ENCODE results near the gene PLEKHM2.
"Not testable (repeated sequence)": the region's sequence is repeated elsewhere in the genome, so short reads cannot be mapped to it uniquely, and the experiment has no call there.

The PLEKHM2 gene, protein sequence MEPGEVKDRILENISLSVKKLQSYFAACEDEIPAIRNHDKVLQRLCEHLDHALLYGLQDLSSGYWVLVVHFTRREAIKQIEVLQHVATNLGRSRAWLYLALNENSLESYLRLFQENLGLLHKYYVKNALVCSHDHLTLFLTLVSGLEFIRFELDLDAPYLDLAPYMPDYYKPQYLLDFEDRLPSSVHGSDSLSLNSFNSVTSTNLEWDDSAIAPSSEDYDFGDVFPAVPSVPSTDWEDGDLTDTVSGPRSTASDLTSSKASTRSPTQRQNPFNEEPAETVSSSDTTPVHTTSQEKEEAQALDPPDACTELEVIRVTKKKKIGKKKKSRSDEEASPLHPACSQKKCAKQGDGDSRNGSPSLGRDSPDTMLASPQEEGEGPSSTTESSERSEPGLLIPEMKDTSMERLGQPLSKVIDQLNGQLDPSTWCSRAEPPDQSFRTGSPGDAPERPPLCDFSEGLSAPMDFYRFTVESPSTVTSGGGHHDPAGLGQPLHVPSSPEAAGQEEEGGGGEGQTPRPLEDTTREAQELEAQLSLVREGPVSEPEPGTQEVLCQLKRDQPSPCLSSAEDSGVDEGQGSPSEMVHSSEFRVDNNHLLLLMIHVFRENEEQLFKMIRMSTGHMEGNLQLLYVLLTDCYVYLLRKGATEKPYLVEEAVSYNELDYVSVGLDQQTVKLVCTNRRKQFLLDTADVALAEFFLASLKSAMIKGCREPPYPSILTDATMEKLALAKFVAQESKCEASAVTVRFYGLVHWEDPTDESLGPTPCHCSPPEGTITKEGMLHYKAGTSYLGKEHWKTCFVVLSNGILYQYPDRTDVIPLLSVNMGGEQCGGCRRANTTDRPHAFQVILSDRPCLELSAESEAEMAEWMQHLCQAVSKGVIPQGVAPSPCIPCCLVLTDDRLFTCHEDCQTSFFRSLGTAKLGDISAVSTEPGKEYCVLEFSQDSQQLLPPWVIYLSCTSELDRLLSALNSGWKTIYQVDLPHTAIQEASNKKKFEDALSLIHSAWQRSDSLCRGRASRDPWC

DNA sequence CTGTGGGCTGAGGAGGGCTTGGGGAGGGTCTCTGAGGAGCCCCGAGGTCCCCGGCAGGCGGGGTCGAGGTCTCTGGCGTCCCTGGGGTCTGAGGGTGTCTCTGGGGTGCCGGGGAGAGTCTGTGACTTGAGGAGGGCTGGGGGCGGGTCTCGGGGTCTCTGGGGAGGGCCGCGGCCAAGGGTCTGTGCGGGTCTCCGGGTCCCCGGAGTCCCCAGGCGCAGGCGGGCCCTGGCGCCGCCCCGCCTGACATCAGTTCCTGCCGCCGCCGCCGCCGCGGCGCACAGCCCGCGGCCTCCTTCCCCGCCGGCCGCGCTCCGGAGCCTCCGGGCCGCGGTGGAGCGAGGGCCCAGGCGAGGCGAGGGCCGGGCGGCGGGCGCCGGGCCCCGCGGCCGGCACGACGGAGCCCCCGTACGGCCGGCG, at the start of gene PLEKHM2:
TSS of gene PLEKHM2 (plus strand) at position 279 of the 420 bp plus-strand sequence. CDS start 239 bp downstream, outside the sequence.
- DNase-seq, result no peak

DNA sequence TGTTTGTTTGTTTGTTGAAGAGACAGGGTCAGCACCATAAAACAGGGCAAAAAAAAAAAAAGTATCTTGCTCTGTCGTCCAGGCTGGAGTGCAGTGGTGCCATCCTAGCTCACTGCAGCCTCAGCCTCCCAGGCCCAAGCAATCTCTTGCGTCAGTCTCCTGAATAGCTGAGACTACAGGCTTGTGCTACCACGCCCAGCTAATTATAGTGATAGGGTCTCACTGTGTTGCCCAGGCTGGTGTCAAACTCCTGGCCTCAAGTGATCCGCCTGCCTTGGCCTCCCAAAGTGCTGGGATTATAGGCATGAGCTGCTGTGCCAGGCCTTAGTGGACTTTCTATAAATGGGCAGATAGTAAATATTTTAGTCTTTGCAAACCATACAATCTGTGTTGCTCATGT, 47.7 kb upstream of the PLEKHM2 start:
- DNase-seq, result no peak

DNA sequence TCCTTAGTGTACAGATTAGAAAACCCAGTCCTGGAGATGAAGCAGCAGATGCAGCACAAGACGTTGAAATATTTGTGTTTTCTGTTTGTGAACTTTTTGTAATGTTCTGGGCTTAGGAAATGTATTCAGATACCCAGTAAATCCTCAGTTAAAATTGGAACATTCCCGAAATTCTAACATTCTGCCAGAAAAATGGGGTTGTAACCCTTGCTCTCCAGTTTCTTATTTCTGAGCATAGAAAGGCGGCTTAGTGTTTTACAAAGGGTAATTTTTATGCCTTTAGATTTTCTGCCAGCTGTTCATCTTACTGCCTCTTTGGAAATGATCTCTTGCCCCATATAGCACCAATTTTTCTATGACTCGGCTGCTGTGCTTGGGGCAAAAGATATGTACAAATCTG, 46.3 kb upstream of the PLEKHM2 start:
- DNase-seq, result no peak

DNA sequence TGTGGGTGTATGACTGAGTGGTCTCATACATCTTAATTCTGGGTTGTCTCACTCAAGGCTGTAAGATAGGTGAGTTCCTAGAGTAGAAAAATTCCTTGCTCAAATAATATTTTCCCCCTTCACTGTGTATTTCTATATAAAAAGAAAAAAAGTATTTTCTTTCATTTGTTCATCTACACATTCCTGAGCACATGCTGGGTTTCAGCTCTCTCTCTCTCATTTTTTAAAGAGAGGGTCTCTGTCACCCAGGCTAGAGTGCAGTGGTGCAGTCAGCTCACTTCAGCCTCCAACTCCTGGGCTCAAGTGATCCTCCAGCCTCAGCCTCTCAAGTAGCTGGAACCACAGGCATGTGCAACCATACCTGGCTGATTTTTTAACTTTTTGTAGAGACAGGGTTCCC, 44.9 kb upstream of the PLEKHM2 start:
- no peak for DNase-seq

DNA sequence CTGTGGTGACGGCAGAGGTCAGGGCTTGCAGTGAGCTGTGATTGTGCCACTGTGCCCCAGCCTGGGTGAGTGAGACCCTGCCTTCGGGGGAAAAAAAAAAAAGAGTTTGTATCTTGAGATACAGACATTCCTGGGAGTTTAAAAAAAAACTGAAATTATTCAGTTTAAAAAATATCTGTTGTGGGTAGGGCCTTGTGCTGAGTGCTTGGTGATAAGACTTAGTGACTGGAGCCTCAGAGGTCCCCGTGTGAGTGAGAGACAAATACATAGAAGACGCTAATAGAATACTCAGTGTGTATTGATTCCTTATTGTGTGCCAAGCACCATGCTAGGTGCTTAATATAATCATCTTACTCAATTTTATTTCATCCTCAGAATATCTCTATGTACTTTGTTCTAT, 44.2 kb upstream of the PLEKHM2 start:
- DNase-seq, result no peak

DNA sequence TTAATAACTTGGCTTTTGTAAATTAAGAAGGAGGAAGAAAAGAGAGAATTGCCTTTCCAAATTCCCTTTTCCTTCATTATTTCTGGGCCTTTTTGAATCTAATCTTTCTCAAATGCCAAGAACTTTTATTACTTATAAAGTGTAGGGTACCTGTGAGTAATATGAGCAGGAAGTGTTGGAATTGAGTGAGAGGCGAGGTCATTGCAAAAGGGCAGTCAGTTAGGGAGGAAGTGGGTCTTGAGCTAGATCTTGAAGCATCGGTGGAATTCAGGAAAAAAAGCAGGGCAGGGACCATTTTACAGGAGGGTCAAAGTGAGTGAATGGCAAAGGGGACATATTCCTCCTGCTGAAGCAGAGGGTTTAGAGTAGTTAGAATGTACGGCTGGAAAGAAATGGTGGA, 43.5 kb upstream of the PLEKHM2 start:
- DNase-seq, result no peak

DNA sequence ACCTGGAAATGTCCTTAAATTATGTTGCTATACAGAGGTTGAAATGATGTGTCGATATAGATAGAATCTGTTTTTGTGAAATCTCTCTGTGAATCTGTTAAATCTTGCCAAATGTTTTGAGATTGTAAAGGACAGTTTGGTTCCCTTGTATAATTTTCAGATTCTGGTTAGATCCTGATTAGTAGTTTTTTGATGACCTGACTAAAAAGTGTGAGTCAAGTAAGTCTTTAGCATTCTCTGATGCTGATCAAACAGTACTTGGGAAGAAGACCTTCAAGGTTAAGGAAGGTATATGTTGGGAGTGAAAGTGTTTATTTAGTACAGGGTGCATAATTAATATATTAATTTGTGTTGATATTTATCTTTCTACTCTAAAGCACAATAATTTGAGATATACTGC, 34.2 kb upstream of the PLEKHM2 start:
- DNase-seq, result no peak

DNA sequence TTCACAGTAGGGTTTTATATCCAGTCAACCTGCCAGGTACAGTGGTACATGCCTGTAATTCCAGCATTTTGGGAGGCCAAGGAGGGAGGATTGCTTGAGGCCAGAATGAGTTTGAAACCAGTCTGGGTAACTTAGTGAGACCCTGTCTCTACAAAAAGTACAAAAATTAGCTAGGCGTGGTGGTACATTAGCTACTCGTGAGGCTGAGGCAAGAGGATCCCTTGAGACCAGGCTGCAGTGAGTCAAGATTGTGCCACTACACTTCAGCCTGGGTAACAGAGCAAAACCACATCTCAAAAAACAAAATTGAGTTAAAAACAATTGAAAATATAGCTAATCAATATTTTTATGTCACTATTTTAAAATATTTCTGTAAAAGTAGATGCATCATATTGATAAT, 33.7 kb upstream of the PLEKHM2 start:
- DNase-seq, result no peak

DNA sequence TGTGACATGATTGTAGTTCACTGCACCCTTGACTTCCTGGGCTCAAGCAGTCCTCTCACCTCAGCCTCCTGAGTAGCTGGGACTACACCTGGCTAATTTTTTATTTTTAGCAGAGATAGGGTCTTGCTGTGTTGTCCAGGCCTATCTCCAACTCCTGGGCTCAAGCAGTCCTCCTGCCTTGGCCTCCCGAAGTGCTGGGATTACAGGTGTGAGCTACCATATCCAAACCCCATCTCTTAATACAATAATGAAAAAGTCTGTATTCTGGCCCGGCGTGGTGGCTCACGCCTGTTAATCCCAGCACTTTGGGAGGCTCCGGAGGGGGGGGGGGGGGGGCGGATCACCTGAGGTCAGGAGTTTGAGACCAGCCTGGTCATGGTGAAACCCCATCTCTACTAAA, 32.0 kb upstream of the PLEKHM2 start:
- not testable (repeated sequence) for DNase-seq

DNA sequence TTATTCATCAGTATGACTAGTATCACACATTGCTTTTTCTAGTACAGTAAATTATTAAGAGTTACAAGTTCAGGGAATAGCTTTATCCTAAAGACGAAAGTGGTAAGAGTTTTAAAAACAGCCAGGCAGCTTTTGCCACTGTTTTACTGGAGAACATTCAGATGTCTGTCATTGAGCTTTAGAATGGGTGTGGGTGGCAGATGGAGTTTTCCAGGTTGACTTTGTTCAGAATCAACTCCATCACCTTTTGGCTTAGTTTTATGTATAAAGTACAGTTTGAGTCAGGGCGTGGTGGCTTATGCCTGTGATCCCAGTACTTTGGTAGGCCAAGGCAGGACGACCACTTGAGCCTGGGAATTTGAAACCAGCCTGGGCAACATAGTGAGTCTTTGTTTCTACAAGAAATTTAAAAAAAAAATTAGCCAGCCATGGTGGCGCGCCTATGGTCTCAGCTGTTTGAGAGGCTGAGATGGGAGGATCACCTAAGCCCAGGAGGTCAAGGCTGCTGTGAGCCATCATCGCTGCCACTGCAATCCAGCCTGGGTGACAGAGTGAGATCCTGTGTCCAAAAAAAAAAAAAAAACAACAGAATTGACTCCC, 29.9 kb upstream of the PLEKHM2 start:
- DNase-seq, result no peak

DNA sequence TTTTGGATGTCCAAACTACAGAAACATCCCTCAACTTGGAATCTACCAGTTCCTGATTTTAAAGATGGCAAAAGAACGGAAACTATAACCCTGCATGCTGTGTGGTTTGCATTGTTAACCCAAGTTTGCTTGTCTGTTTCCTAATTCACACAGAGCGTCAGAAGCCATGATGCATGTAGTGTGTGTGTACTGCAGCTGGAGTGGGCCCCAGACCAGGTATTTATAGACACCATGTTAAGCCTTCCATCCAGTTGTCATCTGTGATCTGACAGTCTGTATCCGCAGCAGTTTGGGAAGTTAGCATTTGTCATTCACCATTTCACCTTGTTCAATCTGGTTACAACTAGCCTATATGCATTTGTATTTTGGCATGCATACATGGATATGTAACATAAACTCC, 27.7 kb upstream of the PLEKHM2 start:
- no peak for DNase-seq

DNA sequence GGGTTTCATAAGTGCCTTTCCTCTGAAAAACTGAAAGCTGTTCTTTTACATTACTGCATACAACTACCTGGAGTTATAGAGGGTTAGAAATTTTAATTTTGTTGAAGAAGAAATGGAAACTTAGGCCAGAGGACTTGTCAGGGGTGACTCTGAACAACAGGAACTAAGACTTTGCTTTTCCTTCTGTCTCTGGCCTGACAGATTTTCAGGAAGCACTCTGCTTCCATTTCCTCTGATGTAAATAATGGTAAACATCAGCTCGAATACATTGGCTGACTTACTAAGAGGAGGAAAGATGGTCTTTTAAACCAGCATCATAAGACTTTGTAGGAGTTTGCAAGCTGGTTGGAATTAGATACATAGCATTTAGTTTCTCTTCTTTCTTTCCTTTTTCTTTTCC, 27.1 kb upstream of the PLEKHM2 start:
- DNase-seq, result no peak

DNA sequence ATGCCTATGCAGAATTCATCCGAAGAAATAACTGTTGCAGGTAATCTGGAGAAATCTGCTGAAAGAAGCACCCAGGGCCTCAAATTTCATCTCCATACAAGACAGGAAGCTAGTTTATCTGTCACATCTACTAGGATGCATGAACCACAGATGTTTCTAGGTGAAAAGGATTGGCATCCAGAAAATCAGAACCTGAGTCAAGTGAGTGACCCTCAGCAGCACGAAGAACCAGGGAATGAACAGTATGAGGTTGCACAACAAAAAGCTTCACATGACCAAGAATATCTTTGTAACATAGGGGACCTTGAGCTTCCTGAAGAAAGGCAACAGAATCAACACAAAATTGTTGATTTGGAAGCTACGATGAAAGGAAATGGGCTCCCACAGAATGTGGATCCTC, 24.0 kb upstream of the PLEKHM2 start:
- DNase-seq, result no peak

DNA sequence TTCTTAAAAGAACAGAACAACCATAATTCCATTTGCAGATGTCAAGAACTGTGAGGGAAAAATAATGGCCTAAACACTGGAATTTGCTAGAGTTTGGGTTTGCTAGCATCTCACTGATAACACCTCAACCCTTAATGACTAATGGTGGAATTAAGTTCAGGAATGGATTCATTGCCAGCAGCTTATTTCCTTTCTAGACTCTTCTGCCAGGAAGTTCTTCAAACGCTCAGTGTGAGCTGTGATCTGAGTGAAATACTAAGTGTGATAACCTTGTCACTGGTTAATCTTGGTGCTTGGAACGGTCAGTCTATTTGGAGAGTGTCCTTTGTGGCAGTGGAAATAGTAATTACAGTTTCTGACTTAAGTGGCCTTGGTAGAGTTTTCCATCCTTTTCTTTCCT, 21.6 kb upstream of the PLEKHM2 start:
- DNase-seq, result no peak

DNA sequence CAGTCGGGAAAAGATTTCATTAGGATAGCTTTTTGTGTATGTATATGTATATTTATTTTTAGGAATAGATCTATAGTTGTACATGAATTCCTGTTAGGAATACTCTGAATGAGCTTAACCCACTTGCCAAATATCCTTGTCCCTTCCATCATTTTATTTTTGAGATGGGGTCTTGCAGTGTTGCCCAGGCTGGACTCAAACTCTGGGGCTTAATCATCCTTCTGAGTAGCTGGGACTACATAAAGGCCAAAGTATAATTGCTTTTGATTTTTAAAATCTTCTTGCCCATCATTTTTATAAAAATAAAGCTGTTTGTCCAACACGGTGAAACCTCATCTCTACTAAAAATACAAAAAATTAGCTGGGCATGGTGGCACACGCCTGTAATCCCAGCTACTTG, 20.2 kb upstream of the PLEKHM2 start:
- DNase-seq, result no peak

DNA sequence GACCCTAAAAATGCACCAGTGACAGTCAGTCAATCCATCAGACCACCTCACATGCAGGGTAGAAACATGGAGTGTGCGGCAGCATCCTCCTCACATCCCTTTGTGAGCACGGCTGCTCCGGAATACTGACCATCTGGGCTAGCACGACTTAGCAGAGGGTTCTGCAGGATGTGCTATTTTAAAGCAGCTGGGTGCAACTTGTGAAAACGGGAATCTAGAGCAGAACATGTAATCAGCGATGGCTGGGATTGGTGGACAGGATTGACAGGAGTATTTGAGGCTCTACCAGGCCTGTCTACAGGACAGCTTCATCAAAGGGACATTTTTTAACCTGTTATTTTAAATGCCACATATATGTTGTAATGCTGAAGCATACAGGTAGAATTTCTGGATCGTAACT, 16.8 kb upstream of the PLEKHM2 start:
- no peak for DNase-seq

DNA sequence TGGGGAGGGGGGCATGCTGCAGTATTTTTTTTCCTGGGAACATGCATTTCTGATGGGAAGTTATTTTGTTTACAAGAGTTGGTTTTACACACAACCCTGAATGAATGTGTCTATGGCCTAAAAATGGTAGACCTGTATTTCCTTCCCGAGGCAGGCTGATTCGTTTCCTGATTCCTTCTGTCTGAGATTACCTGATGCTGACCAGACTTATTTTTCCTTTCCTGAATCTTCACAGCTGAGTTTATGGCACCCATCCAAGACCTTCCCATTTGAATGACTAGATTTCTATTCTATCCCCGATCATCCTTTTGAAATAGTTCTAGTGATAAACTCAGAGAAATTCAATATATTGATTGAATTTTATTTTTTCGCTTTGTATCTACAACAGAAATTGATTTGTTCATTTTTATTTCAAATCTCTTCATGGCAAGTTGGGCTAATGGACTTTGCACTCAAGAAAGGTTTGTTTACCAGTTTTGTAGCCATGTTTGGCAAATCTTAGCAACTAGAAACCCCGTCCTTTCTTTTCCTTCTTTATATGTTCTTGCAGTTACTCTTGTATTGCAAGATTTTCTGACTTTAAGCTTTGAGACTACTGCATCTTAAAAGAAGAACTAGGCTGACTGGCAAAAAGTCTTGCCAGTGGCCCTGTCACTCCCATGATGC, 15.9 kb upstream of the PLEKHM2 start:
- DNase-seq, result no peak

DNA sequence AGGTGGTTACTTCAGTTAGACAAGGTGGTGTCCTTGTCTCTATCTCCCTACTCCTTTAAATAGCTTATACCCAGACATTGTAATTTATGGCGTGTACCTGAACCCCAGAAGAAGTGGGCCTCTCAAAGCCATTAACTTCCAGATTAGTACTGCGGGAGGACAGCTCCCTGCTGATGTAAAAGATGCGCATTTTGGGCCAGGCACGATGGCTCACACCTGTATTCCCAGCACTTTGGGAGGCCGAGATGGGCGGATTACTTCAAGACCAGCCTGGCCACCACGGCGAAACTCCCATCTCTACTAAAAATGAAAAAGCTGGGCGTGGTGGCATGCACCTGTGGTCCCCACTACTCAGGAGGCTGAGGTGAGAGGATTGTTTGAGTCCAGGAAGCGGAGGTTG, 15.0 kb upstream of the PLEKHM2 start:
- DNase-seq, result no peak

DNA sequence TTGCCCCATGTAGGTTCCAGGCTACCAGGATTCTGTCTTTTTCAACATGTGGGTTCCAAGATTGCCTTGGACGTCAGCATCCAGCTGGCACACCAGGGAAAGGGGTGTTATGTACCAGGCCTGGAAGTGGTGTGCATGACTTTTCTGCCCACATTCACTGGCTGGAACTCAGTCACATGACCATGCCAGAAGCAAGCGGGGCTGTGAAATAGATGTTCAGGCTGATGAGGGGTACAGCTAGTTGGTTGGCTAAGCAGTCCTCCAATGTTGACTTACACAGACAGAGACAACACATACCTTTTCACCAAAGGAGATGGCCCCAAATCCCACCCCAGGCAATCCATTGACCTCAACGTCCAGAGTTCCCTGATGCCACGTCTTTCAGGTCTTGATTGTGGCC, 14.3 kb upstream of the PLEKHM2 start:
- DNase-seq, result no peak

DNA sequence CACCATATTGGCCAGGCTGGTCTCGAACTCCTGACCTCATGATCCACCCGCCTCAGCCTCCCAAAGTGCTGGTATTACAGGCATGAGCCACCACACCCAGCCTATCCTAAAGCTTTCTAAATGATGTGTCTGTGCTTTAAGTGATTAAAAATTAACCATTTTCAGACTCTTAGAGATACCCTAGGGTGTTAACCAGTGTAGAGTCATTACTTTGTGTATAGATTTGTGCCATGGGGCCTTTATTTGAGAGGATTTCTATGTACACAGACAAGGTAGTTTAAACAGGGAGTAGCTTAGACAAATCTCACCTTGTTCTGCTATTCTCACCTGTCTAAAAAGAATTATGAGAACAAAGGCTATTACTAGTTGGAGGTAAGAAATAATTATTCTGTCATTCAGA, 12.7 kb upstream of the PLEKHM2 start:
- no peak for DNase-seq

DNA sequence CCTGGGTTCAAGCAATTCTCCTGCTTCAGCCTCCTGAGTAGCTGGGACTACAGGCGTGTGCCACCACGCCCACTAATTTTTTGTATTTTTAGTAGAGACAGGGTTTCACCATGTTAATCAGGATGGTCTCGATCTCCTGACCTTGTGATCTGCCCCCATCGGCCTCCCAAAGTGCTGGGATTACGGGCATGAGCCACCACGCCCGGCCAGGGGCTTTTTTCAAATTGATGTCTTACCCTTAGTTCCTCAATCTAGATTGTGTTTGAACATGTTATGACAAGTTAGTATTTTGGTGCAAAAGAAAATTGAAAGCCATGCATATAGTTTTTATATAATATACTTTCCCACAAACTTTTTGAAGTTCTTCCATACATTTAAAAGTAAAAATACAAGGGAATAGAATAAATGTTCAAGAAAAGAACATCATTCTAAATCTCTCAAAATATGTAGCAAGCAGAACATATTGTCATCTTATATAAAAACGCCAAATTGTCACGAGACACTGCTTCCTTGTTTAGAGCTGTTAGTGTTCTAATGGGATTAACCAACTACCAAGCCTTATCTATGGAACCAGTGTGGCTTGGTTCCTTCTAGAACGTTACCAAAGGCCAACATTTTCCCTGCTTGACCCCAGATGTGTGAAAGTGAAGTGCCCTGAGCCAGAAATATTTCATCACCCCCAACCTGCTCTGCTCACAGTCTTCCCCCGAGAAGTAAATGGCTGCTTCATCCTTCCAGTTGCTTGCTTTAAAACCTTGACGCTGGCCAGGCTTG, 9.5 kb upstream of the PLEKHM2 start:
- DNase-seq, result no peak

DNA sequence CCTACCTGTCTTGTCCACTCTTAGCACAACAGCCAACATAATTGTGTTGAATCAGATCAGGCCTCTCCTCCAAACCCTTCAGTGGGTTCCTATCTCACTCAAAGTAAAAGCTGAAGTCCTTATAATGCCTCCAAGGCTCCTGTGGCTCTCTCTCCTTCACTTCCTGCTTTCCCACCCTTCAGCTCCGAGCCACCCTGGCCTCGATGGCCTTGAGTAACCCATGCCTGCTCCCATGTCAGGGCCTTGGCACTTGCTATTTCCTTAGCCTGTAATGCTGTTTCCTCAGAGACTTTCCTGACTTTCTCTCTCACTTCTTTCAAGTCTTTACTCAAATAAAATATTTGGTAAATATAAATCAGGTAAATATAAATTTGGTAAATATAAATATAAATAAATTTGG, 8.1 kb upstream of the PLEKHM2 start:
- DNase-seq, result no peak
